Activated T-cell treated with anti-CD3 and anti-CD28 coated beads for 48 hours (primary cell): ENCODE measurements around the gene ZMYM2.
"Not testable (repeated sequence)": the region's sequence is repeated elsewhere in the genome, so short reads cannot be mapped to it uniquely, and the experiment has no call there.

Experiments used
- DNase-seq: peaks from one replicate; pipeline ENCODE4 v3.0.0-alpha.2; 2020; ENCODE audit warnings: low read depth

ZMYM2 gene

DNA sequence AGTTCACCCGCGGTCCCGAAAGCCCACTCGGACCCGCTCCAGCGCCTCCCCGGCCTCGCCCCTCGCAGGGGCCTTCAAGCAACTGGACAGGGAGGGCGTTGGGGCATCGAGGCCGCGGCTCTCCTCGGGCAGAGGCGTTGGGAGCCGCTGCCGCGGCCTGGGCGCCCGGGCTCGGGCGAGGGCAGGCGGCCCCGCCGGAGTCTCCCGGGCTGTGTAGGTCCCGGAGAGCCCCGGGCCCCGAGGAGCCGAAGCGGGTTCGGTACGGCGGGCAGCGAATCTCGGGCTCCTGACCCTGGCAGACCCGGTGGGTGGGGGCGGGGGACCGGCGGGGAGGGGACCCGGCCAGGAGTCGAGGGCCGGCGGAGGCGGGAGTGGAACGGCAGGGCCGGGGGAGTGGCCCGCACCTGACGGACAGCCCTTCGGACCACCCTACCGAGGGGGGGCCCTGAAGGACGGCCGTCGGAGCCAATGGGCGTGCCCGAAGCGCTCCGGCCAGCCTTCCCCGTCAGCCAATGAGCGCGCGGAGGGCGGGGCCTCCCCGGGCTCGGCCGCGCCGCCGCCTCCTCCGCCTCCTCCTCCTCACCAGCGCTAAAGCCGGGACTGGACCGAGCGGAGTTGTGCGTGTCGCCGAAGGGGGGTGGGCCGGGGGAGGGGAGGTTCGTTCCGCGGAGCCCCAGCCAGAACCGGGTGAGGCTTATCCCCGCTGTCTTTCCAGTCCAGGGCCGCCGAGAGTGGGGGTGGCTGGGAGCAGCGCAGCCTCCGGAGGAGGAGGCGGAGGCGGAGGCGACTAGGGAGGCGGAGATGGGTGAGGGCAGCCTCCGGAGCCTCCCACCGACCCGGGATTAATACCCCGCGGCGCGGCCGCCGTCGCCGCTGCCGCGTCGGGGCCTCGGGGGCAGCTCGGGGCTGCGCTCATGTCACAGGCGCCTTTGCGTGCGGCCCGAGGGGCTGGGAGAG is at the start of gene ZMYM2:
Gene ZMYM2, plus strand, starts transcription at position 573 of the 957 bp plus-strand sequence. CDS start 34,346 bp downstream, outside the sequence.
- DNase-seq: peak; percentile 98

GRCh38 chr13:19910336-19911072 is 48.0 kb upstream of the ZMYM2 start:
- no peak for DNase-seq

DNA sequence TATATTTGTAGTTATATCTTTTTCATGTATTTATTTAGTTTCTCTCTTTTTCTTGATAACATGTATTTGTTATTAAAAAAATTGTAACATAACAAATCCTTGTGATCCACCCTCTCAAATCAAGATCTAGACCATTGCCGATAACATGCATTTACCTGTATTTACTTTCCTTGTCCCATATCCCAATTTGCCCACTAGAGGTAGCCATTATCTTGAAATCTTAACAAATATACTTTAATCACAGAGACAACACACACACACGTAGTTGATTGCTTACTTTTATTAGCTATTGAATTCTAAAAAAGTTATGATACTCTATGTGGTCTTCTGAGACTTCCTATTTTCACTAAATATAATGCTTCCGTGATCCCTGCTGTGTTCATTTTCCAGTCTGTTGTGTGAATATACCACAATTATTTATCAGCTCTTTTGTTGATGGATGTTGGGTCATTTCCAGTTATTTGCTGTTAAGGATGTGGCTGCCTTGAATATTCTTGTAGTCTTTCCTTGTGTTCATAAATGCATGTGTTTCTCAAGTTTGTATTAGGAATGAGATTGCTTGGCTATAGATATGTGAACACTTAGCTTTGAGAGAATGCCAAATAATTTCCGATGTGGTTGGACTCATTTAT is 31.3 kb upstream of the ZMYM2 start:
- DNase-seq: no peak

DNA sequence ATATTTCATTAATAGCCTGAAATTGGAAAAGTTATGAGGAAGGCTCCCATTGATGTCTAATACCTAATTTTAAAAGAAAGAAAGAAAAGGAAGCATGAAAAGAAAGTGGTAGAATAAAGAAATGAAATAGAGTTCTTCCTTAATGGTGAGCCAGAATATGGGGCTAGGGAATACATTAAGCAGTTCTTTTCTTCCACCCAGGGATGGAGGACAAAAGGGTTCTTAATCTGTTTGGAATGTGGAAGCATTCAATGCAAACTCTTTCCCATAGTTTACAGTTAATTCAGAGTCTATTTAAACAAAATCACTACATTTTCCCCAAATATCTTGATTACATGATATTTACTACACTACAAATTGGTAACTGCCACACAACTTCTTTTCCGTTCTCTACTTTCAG is 18.4 kb upstream of the ZMYM2 start:
- DNase-seq: no peak

GRCh38 chr13:19950374-19950773 is 8.2 kb upstream of the ZMYM2 start:
- DNase-seq: no peak

DNA sequence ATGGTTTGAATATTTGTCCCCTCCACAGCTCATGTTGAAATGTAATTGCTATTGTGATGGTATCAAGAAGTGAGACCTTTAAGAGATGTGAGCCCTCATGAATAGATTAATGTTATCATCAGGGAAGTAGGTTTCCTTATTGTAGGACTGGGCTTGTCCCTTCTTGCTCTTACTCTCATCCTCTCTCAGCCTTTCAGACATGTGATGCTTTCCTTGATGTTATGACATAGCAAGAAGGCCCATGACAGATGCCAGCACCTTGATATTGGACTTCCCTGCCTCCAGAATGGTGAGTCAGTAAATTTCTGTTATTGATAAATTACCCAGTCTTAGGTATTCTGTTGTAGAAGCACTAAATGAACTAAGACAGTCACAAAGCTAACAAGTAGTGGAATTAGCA is 5.7 kb upstream of the ZMYM2 start:
- DNase-seq: no peak

GRCh38 chr13:19955873-19956559 is 2.5 kb upstream of the ZMYM2 start:
- no peak for DNase-seq

GRCh38 chr13:19957320-19958154 is 990 bp upstream of the ZMYM2 start:
- peak; percentile 66 for DNase-seq

DNA sequence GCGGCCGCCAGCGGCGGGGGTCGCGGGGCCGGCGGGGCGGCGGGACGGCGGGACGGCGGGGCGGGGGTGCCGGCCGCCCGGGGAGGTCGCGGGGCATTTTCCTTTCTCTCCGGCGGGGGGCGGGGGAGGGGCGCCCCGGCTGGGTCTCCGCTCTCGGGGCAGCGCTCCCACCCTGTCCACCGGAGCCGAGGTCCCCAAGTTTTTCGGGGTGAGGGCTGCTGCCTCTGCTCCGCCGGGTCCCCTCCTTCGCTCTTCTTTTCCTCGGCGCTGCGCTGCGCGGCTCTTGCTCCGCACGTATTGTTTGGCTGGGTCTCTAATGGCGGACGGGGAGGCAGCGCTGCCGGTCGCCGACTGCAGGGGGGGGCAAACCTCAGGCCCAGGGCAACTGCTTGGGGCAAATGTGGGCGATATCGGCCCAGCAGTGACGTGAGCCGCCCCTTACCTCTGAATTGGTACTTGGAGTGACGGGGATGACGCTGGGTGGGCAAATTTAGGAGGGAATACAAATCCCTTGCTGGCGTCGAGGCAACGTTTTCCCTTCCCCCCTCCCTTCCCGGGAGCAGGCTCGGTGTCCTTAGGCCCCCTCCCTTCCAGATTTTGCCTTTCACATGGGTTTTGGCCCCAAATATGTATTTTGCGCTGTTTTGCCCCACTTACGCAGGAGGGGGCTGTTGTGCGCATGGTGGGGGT is 759 bp downstream of the ZMYM2 start:
- DNase-seq: peak; percentile 71

- DNase-seq: peak; percentile 81
Measured at GRCh38 chr13:19959831-19960652, 1.5 kb downstream of the ZMYM2 start.

- DNase-seq: no peak
Measured at GRCh38 chr13:19960653-19960976, 2.1 kb downstream of the ZMYM2 start.

DNA sequence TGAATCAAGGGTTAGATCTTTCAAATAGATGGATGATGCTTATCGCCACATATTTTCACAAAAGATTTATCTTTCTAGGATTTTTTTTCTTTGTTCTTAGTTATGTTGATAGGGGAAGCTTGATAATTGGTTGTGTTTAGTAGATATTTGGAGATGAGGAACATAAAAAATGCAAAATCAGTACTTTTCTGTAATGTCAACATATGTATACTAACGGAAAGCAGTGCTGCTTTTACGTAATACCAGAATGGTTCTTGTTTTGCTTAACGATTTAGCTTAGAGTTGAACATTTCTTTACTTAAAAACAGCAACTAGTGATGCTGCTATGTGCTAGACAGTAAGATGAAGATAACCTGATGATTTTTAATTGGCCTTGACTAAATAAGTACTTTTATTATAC is 3.0 kb downstream of the ZMYM2 start:
- DNase-seq: no peak

GRCh38 chr13:19961924-19962323 is 3.4 kb downstream of the ZMYM2 start:
- DNase-seq: no peak

DNA sequence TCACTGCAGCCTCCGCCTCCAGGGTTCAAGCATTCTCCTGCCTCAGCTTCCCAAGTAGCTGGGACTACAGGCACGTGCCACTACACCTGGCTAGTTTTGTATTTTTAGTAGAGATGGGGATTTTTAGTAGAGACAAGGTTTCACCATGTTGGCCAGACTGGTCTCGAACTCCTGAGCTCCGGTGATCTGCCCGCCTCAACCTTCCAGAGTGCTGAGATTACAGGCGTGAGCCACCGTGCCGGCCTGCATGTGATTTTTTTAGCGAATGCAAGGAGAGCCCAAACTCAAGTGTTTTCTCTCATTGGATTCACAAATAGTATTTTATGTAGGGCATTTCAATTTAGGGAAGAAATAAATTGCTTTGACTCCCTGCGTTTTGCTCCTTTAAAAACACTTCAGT is 4.4 kb downstream of the ZMYM2 start:
- no peak for DNase-seq

DNA sequence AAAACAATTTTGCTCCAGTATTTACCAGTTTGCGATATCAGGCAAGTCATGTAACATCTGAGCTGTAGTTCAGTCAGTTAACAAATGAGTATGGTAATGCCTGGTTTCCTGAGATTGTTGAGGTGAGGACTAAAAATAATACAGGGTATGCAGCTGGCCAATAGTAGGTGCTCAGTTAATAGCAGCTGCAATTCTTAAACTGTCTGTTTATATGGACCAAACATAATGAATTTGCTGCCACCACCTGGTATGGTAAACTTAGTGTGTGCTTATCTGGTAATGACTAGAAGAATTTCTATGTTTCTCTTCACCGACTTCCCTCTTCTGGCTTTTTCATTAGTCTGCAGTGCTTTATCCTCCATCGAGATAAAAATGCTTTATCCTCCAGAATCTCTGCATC is 9.1 kb downstream of the ZMYM2 start:
- no peak for DNase-seq

DNA sequence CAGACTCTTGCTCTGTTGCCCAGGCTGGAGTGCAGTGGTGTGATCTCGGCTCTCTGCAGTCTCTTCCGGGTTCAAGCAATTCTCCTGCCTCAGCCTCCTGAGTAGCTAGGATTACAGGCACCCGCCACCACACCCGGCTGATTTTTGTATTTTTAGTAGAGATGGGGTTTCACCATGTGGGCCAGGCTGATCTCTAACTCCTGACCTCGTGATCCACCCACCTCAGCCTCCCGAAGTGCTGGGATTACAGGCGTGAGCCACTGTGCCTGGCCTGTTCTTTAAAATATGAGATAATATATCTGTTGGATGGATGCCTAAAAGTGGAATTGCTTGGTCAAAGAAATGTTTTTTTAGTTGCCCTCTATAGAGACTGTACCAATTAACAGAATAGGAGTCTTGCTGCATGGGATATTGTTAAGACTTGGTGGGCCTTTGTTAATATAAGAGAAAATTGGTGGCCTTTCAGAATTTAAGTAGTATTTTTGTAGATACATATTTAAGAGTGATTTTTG is 16.0 kb downstream of the ZMYM2 start:
- not testable (repeated sequence) for DNase-seq

GRCh38 chr13:19978831-19979437 is 20.4 kb downstream of the ZMYM2 start:
- DNase-seq: no peak

GRCh38 chr13:19981685-19982238 is 23.2 kb downstream of the ZMYM2 start:
- DNase-seq: no peak
